A549 (cell line): Measurements from ENCODE around the gene RIN1. TPM values are rescaled to one million over a fixed set of nuclear protein-coding genes. Genes with fewer than 3 reads are reported as not detected.

Experiments
- ATAC-seq, 2 experiments: fragments of 200-7000 bp in 1 of 2; fragments of >200 bp in 1 of 2; cut with Nextera tagmentation in 1 of 2; cut with Tn5 transposase in 1 of 2; 3 replicates each; pipeline versions ENCODE4 v1.8.0 to v1.9.1; 2018 to 2020; ENCODE audit warnings: mild to moderate bottlenecking in 1 of 2, moderate library complexity in 1 of 2
- CTCF ChIA-PET: fragments of 300-600 bp; sonication (Branson Sonifier 250); formaldehyde crosslinking; extraction: SDS; loops from one replicate; lab custom pipeline; 2021; ENCODE audit warnings: antibody characterized with exemption, inconsistent platforms; lab: Yijun Ruan, JAX
- POLR2A ChIA-PET: fragments of 350-600 bp; formaldehyde crosslinking; extraction: SDS; loops from one replicate; lab custom pipeline; 2021; ENCODE audit warnings: antibody characterized with exemption, inconsistent platforms; lab: Yijun Ruan, JAX
- DNase-seq, 2 experiments: peaks; one replicate each; pipeline versions ENCODE4 v3.0.0 to v3.0.0-alpha.2; 2011 to 2016; ENCODE audit warnings: low read depth in 1 of 2, low spot score in 1 of 2
- FAIRE-seq: peaks from 2 replicates; lab custom pipeline; 2011; peaks lifted over from hg19 to GRCh38; lab: Jason Lieb, UNC
- H3K27ac ChIP-seq, 2 experiments: fragments of >200 bp; sonication (Bioruptor Twin); formaldehyde crosslinking; 3 replicates each; pipeline ENCODE4 v1.5.1; 2016 to 2017
- H3K4me1 ChIP-seq: fragments of >200 bp; sonication (Bioruptor Twin); formaldehyde crosslinking; 3 replicates; pipeline ENCODE4 v1.6.1; 2016
- H3K4me2 ChIP-seq: fragments of >200 bp; sonication (Bioruptor Twin); formaldehyde crosslinking; 3 replicates; pipeline ENCODE4 v1.6.1; 2016
- H3K4me3 ChIP-seq: fragments of >200 bp; sonication (Bioruptor Twin); formaldehyde crosslinking; 3 replicates; pipeline ENCODE4 v1.5.1; 2016
- H3K9me3 ChIP-seq: fragments of >200 bp; sonication (Bioruptor Twin); formaldehyde crosslinking; 3 replicates; pipeline ENCODE4 v1.6.1; 2016
- BHLHE40 ChIP-seq: IDR thresholded peaks from 2 replicates; pipeline ENCODE4 v1.6.1; 2012; ENCODE audit warnings: low read depth, low read length, inconsistent platforms
- CEBPB ChIP-seq, 2 experiments: fragments of >200 bp in 1 of 2; sonication (Bioruptor Twin) in 1 of 2; formaldehyde crosslinking in 1 of 2; IDR thresholded peaks; 2 replicates each; pipeline ENCODE4 v1.6.1; 2012 to 2016
- EHMT2 ChIP-seq: fragments of 200-600 bp; sonication (generic); IDR thresholded peaks from 2 replicates; pipeline ENCODE4 v1.6.1; 2016; ENCODE audit warnings: antibody characterized with exemption, low read depth, mild to moderate bottlenecking, moderate library complexity
- EP300 ChIP-seq, 2 experiments: fragments of >200 bp; sonication (Bioruptor Twin); formaldehyde crosslinking; IDR thresholded peaks; 2 replicates in 1 of 2; 3 replicates in 1 of 2; pipeline ENCODE4 v1.6.1; 2016 to 2017
- FOSB ChIP-seq: fragments of 250-450 bp; sonication (Bioruptor Pico); IDR thresholded peaks from 2 replicates; pipeline ENCODE4 v1.5.0; 2020; ENCODE audit warnings: mild to moderate bottlenecking, moderate library complexity
- FOSL2 ChIP-seq, 2 experiments: fragments of 450-650 bp in 1 of 2; fragments of >200 bp in 1 of 2; sonication (Bioruptor Twin) in 1 of 2; formaldehyde crosslinking; IDR thresholded peaks; 2 replicates each; pipeline versions ENCODE4 v1.5.0 to v1.6.1; 2016 to 2020; ENCODE audit warnings: mild to moderate bottlenecking in 1 of 2, moderate library complexity in 1 of 2
- GATA3 ChIP-seq: IDR thresholded peaks from 2 replicates; pipeline ENCODE4 v1.6.1; 2012; ENCODE audit warnings: borderline replicate concordance
- HOXB13 ChIP-seq: fragments of 250-450 bp; sonication (Bioruptor Pico); IDR thresholded peaks from 2 replicates; pipeline ENCODE4 v1.5.0; 2020; ENCODE audit warnings: low read depth, mild to moderate bottlenecking, moderate library complexity
- HOXB5 ChIP-seq: fragments of 250-450 bp; sonication (Bioruptor Pico); IDR thresholded peaks from 2 replicates; pipeline ENCODE4 v1.5.0; 2020; ENCODE audit warnings: mild to moderate bottlenecking, moderate library complexity
- JUN ChIP-seq, 2 experiments: fragments of >200 bp; sonication (Bioruptor Twin); formaldehyde crosslinking; IDR thresholded peaks; 2 replicates in 1 of 2; 3 replicates in 1 of 2; pipeline ENCODE4 v1.6.1; 2016 to 2017
- MYC ChIP-seq: IDR thresholded peaks from 2 replicates; pipeline ENCODE4 v1.6.1; 2012; ENCODE audit warnings: mild to moderate bottlenecking, inconsistent platforms, low read length, improper control_type of control experiment, borderline replicate concordance
- NPAS2 ChIP-seq: fragments of 250-450 bp; sonication (Bioruptor Pico); IDR thresholded peaks from 2 replicates; pipeline ENCODE4 v1.8.0; 2022; ENCODE audit warnings: mild to moderate bottlenecking, moderate library complexity, borderline replicate concordance
- POLR2AphosphoS2 ChIP-seq: conservative IDR thresholded peaks from 2 replicates; pipeline ENCODE4 v1.6.1; 2012; ENCODE audit warnings: low read length, improper control_type of control experiment, inconsistent platforms
- REST ChIP-seq: fragments of 200-600 bp; sonication (generic); IDR thresholded peaks from 2 replicates; pipeline ENCODE4 v1.6.1; 2016; ENCODE audit warnings: antibody characterized with exemption, mild to moderate bottlenecking, moderate library complexity
- RNF2 ChIP-seq: fragments of 200-600 bp; sonication (generic); IDR thresholded peaks from 2 replicates; pipeline ENCODE4 v1.6.1; 2016; ENCODE audit warnings: low read depth, mild to moderate bottlenecking, antibody characterized with exemption, moderate library complexity, borderline replicate concordance
- TP53 ChIP-seq: fragments of 250-450 bp; sonication (Bioruptor Pico); IDR thresholded peaks from 2 replicates; pipeline ENCODE4 v1.5.0; 2021; ENCODE audit warnings: mild to moderate bottlenecking, moderate library complexity
- ZFP36 ChIP-seq: fragments of 450-650 bp; IDR thresholded peaks from 2 replicates; pipeline ENCODE4 v1.6.1; 2014; ENCODE audit warnings: borderline replicate concordance; ENCODE audit not compliant: partially characterized antibody
- WGBS: methylation state at CpG from one replicate; pipeline ENCODE4 v1.1.6; 2017; ENCODE audit errors: missing lambda C conversion rate; 5-methylcytosine and 5-hydroxymethylcytosine counted together
- polyA plus RNA-seq, 4 experiments: library from polyadenylated mRNA; depleted of rRNA in 3 of 4; stranded (reverse); fragments of >200 nt; fragmentation: RNase III in 1 of 4; extraction: RNeasy Plus Mini Kit Qiagen cat#74134 plus additional on column Dnase treatment in 1 of 4; gene quantifications; 2 replicates in 3 of 4; 3 replicates in 1 of 4; pipeline ENCODE4 v1.2.3, GENCODE V29; 2011 to 2017
- TF ChIP-seq, protein P1 (sequence below): fragments of >200 bp; sonication (Bioruptor Twin); formaldehyde crosslinking; IDR thresholded peaks from 3 replicates; pipeline ENCODE4 v1.6.1; 2016
- TF ChIP-seq, protein P2 (sequence below): fragments of 250-450 bp; sonication (Bioruptor Pico); IDR thresholded peaks from 2 replicates; pipeline ENCODE4 v1.5.0; 2020; ENCODE audit warnings: low read depth, mild to moderate bottlenecking, moderate library complexity
- TF ChIP-seq, protein P3 (sequence below): fragments of 150-350 bp; IDR thresholded peaks from 2 replicates; pipeline ENCODE4 v1.6.1; 2014; ENCODE audit warnings: low read depth, mild to moderate bottlenecking, low read length

Gene RIN1
- polyA plus RNA-seq, 2 of the 4 experiments (the other 2 are of a cell fraction): 2.0 to 9.3 TPM

DNA sequence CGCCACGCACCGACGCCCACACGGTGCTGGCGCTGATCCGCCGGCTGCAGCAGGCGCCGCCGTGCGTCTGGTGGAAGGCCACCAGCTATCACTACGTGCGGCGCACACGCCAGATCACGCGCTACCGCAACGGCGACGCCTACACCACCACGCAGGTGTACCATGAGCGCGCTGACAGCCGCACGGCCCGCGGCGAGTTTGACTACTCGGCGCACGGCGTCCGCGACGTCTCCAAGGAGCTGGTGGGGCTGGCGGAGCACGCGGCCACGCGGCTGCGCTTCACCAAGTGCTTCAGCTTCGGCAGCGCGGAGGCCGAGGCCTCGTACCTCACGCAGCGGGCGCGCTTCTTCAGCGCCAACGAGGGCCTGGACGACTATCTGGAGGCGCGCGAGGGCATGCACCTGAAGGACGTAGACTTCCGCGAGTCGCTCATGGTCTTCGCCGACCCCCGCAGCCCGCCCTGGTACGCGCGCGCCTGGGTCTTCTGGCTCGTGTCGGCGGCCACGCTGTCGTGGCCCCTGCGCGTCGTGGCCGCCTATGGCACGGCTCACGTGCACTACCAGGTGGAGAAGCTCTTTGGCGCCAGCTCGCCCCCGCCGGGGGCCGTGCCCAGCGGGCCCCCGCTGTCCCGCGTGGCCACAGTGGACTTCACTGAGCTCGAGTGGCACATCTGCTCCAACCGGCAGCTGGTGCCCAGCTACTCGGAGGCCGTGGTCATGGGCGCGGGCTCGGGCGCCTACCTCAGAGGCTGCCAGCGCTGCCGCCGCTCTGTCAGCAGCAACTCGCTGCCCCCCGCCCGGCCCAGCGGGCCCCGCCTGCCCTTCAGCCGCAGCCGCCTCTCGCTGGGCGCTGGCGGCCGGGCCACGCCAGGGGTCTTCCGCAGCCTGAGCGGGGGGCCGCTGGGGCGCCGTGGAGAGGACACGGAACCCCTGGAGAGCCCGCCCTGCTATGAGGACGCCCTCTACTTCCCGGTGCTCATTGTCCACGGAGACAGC is 41.3 kb downstream of the RIN1 start:
- no peak for TF ChIP-seq RNF2
- no peak for TF ChIP-seq MYC
- TF ChIP-seq JUN (IDR thresholded peaks at IDR 0.05): no peak
- TF ChIP-seq, protein P1, sequence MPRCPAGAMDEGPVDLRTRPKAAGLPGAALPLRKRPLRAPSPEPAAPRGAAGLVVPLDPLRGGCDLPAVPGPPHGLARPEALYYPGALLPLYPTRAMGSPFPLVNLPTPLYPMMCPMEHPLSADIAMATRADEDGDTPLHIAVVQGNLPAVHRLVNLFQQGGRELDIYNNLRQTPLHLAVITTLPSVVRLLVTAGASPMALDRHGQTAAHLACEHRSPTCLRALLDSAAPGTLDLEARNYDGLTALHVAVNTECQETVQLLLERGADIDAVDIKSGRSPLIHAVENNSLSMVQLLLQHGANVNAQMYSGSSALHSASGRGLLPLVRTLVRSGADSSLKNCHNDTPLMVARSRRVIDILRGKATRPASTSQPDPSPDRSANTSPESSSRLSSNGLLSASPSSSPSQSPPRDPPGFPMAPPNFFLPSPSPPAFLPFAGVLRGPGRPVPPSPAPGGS: no peak
- no peak for TF ChIP-seq EP300 (IDR thresholded peaks at IDR 0.05)
- no peak for TF ChIP-seq HOXB13 (CRISPR knock-in tag)
- no peak for TF ChIP-seq POLR2AphosphoS2
- TF ChIP-seq HOXB5 (CRISPR knock-in tag): no peak
- no peak for TF ChIP-seq NPAS2 (CRISPR knock-in tag)
- TF ChIP-seq BHLHE40: no peak
- TF ChIP-seq CEBPB (IDR thresholded peaks at IDR 0.05): no peak
- TF ChIP-seq, protein P2, sequence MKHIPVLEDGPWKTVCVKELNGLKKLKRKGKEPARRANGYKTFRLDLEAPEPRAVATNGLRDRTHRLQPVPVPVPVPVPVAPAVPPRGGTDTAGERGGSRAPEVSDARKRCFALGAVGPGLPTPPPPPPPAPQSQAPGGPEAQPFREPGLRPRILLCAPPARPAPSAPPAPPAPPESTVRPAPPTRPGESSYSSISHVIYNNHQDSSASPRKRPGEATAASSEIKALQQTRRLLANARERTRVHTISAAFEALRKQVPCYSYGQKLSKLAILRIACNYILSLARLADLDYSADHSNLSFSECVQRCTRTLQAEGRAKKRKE (CRISPR knock-in tag): no peak
- TF ChIP-seq TP53 (CRISPR knock-in tag): no peak
- no peak for TF ChIP-seq EHMT2
- no peak for TF ChIP-seq ZFP36
- TF ChIP-seq REST: no peak
- no peak for TF ChIP-seq FOSB (CRISPR knock-in tag)
- no peak for TF ChIP-seq FOSL2 (IDR thresholded peaks at IDR 0.05)
- TF ChIP-seq FOSL2 (CRISPR knock-in tag; IDR thresholded peaks at IDR 0.05): no peak
- TF ChIP-seq, protein P3, sequence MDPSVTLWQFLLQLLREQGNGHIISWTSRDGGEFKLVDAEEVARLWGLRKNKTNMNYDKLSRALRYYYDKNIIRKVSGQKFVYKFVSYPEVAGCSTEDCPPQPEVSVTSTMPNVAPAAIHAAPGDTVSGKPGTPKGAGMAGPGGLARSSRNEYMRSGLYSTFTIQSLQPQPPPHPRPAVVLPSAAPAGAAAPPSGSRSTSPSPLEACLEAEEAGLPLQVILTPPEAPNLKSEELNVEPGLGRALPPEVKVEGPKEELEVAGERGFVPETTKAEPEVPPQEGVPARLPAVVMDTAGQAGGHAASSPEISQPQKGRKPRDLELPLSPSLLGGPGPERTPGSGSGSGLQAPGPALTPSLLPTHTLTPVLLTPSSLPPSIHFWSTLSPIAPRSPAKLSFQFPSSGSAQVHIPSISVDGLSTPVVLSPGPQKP: no peak
- no peak for TF ChIP-seq GATA3
- TF ChIP-seq, all 56 proteins: peak for 0
- FAIRE-seq: no peak
- DNase-seq: no peak
- H3K9me3 ChIP-seq: no peaks in the 10 kb centered on the region
- no peak for ATAC-seq
- WGBS: 93% methylated on average over 89 of the region's 123 CpGs
- no peak overlapping the region for H3K27ac ChIP-seq
- CTCF ChIA-PET: interaction anchor here (0.7 to 10.1 kb wide), 7 partner anchors 11 to 91 kb away, joined by 3 to 116 read pairs (median 3); partner anchors contain the start of gene RIN1
- peaks cover 10% of the 10 kb centered on the region for H3K4me1 ChIP-seq
- H3K4me3 ChIP-seq: no peak overlapping the region
- POLR2A ChIA-PET: interaction anchor here (0.5 kb wide), 1 partner anchor 239 kb away, joined by 3 read pairs; no protein-coding TSS in a partner anchor
- H3K4me2 ChIP-seq: no peak overlapping the region
